SK-N-SH treated with all-trans-retinoic acid at 6 μM for 48 hours (cell line): ENCODE results near the gene NOSTRIN.

Experiments used
- ATAC-seq: fragments of 200-7000 bp; cut with Tn5 transposase; 3 replicates; pipeline ENCODE4 v1.9.1; 2020; ENCODE audit warnings: mild to moderate bottlenecking, moderate library complexity
- ARNTL ChIP-seq: fragments of 450-650 bp; formaldehyde crosslinking; IDR thresholded peaks from 2 replicates; pipeline ENCODE4 v1.5.0; 2020; ENCODE audit warnings: low read depth, mild to moderate bottlenecking, moderate library complexity, borderline replicate concordance
- BACH2 ChIP-seq: fragments of 250-450 bp; sonication (Bioruptor Pico); IDR thresholded peaks from 2 replicates; pipeline ENCODE4 v1.9.0; 2021; ENCODE audit warnings: mild to moderate bottlenecking, borderline replicate concordance
- CREB5 ChIP-seq: fragments of 250-450 bp; sonication (Bioruptor Pico); IDR thresholded peaks from 2 replicates; pipeline ENCODE4 v1.5.1; 2020; ENCODE audit warnings: low read depth, mild to moderate bottlenecking, moderate library complexity
- CSDC2 ChIP-seq: fragments of 250-450 bp; sonication (Bioruptor Pico); IDR thresholded peaks from 2 replicates; pipeline ENCODE4 v1.5.0; 2020; ENCODE audit warnings: mild to moderate bottlenecking, moderate library complexity
- CSRNP3 ChIP-seq: fragments of 250-450 bp; sonication (Bioruptor Pico); IDR thresholded peaks from 2 replicates; pipeline ENCODE4 v1.5.1; 2021; ENCODE audit warnings: mild to moderate bottlenecking, moderate library complexity
- ESRRG ChIP-seq: fragments of 250-450 bp; sonication (Bioruptor Pico); IDR thresholded peaks from 2 replicates; pipeline ENCODE4 v1.6.1; 2021; ENCODE audit warnings: mild to moderate bottlenecking
- GLIS3 ChIP-seq: fragments of 250-450 bp; sonication (Bioruptor Pico); IDR thresholded peaks from 2 replicates; pipeline ENCODE4 v1.5.0; 2020; ENCODE audit warnings: mild to moderate bottlenecking, moderate library complexity
- ISL1 ChIP-seq: fragments of 250-450 bp; sonication (Bioruptor Pico); IDR thresholded peaks from 2 replicates; pipeline ENCODE4 v2.1.2; 2022; ENCODE audit warnings: mild to moderate bottlenecking, moderate library complexity
- OSR1 ChIP-seq: fragments of 250-450 bp; sonication (Bioruptor Pico); IDR thresholded peaks from 2 replicates; pipeline ENCODE4 v1.8.0; 2022; ENCODE audit warnings: moderate library complexity, mild to moderate bottlenecking, inconsistent platforms
- PATZ1 ChIP-seq: fragments of 250-450 bp; sonication (Bioruptor Pico); IDR thresholded peaks from 2 replicates; pipeline ENCODE4 v1.8.0; 2020; ENCODE audit warnings: mild to moderate bottlenecking, moderate library complexity, borderline replicate concordance
- POU6F1 ChIP-seq: fragments of 250-450 bp; sonication (Bioruptor Pico); IDR thresholded peaks from 2 replicates; pipeline ENCODE4 v1.8.0; 2021; ENCODE audit warnings: low read depth, mild to moderate bottlenecking, moderate library complexity, borderline replicate concordance
- PPARA ChIP-seq: fragments of 250-450 bp; sonication (Bioruptor Pico); IDR thresholded peaks from 2 replicates; pipeline ENCODE4 v1.5.0; 2020; ENCODE audit warnings: mild to moderate bottlenecking, borderline replicate concordance
- RARB ChIP-seq: fragments of 250-450 bp; sonication (Bioruptor Pico); IDR thresholded peaks from 2 replicates; pipeline ENCODE4 v1.8.0; 2021; ENCODE audit warnings: mild to moderate bottlenecking, moderate library complexity
- SNAI2 ChIP-seq: fragments of 250-450 bp; sonication (Bioruptor Pico); IDR thresholded peaks from 2 replicates; pipeline ENCODE4 v1.5.0; 2020; ENCODE audit warnings: mild to moderate bottlenecking, moderate library complexity
- TOX ChIP-seq: fragments of 250-450 bp; sonication (Bioruptor Pico); IDR thresholded peaks from 2 replicates; pipeline ENCODE4 v1.8.0; 2021; ENCODE audit warnings: mild to moderate bottlenecking, moderate library complexity, borderline replicate concordance
- TSHZ2 ChIP-seq: fragments of 250-450 bp; sonication (Bioruptor Pico); IDR thresholded peaks from 2 replicates; pipeline ENCODE4 v1.5.0; 2020; ENCODE audit warnings: mild to moderate bottlenecking, moderate library complexity
- ZC3H10 ChIP-seq: fragments of 250-450 bp; sonication (Bioruptor Pico); IDR thresholded peaks from 2 replicates; pipeline ENCODE4 v1.5.1; 2021; ENCODE audit warnings: mild to moderate bottlenecking, moderate library complexity
- ZFP3 ChIP-seq: fragments of 250-450 bp; sonication (Bioruptor Pico); IDR thresholded peaks from 2 replicates; pipeline ENCODE4 v1.5.0; 2020; ENCODE audit warnings: mild to moderate bottlenecking, moderate library complexity
- ZFP30 ChIP-seq: fragments of 450-650 bp; formaldehyde crosslinking; IDR thresholded peaks from 2 replicates; pipeline ENCODE4 v1.5.0; 2022; ENCODE audit warnings: mild to moderate bottlenecking, moderate library complexity
- ZNF565 ChIP-seq: fragments of 450-650 bp; formaldehyde crosslinking; conservative IDR thresholded peaks from 2 replicates; pipeline ENCODE4 v1.5.0; 2020; ENCODE audit warnings: low read depth, mild to moderate bottlenecking, moderate library complexity
- ZNF70 ChIP-seq: fragments of 450-650 bp; formaldehyde crosslinking; IDR thresholded peaks from 2 replicates; pipeline ENCODE4 v1.5.0; 2020; ENCODE audit warnings: mild to moderate bottlenecking, moderate library complexity
- ZNF8 ChIP-seq: fragments of 450-650 bp; formaldehyde crosslinking; IDR thresholded peaks from 2 replicates; pipeline ENCODE4 v1.5.0; 2020; ENCODE audit warnings: mild to moderate bottlenecking, moderate library complexity

The NOSTRIN gene

GRCh38 chr2:168884975-168885374 lies 82.5 kb downstream of the NOSTRIN start:
- TF ChIP-seq RARB (CRISPR knock-in tag) (no peak), BACH2 (CRISPR knock-in tag) (no peak), OSR1 (CRISPR knock-in tag) (no peak), ZNF8 (CRISPR knock-in tag) (no peak), ESRRG (CRISPR knock-in tag) (no peak), CSRNP3 (no peak), CSDC2 (no peak), ZFP30 (CRISPR knock-in tag) (no peak), PPARA (CRISPR knock-in tag) (no peak), CREB5 (CRISPR knock-in tag) (no peak), POU6F1 (CRISPR knock-in tag) (no peak), TOX (no peak), SNAI2 (CRISPR knock-in tag) (no peak), ZNF565 (CRISPR knock-in tag) (no peak), ISL1 (CRISPR knock-in tag) (no peak), PATZ1 (CRISPR knock-in tag) (no peak), TSHZ2 (CRISPR knock-in tag) (no peak), ZFP3 (CRISPR knock-in tag) (no peak), GLIS3 (no peak), ZNF70 (CRISPR knock-in tag) (no peak)
- no peak; the same call in 2 of the 3 replicates for ATAC-seq

- no peak; the same call in 2 of the 3 replicates for ATAC-seq
- TF ChIP-seq ISL1 (CRISPR knock-in tag), result no peak
- TF ChIP-seq ARNTL (CRISPR knock-in tag), result no peak
- TF ChIP-seq CSRNP3, result no peak
- no peak for TF ChIP-seq GLIS3
- TF ChIP-seq CREB5 (CRISPR knock-in tag), result no peak
- no peak for TF ChIP-seq POU6F1 (CRISPR knock-in tag)
- TF ChIP-seq ESRRG (CRISPR knock-in tag), result no peak
- TF ChIP-seq ZNF70 (CRISPR knock-in tag), result no peak
- no peak for TF ChIP-seq RARB (CRISPR knock-in tag)
- no peak for TF ChIP-seq BACH2 (CRISPR knock-in tag)
- TF ChIP-seq TSHZ2 (CRISPR knock-in tag), result no peak
- TF ChIP-seq ZNF565 (CRISPR knock-in tag), result no peak
- no peak for TF ChIP-seq ZFP3 (CRISPR knock-in tag)
- no peak for TF ChIP-seq ZFP30 (CRISPR knock-in tag)
- TF ChIP-seq SNAI2 (CRISPR knock-in tag), result no peak
- no peak for TF ChIP-seq ZC3H10 (CRISPR knock-in tag)
- no peak for TF ChIP-seq CSDC2
- TF ChIP-seq OSR1 (CRISPR knock-in tag), result no peak
These were observed 87.2 kb downstream of the NOSTRIN start for GRCh38 chr2:168889635-168890005.
